Smooth muscle cell (in vitro differentiated cells): Measurements from ENCODE around the gene ANXA4. TPM values are rescaled to one million over a fixed set of nuclear protein-coding genes. Genes with fewer than 3 reads are reported as not detected.

Experiments
- DNase-seq: peaks from one replicate; lab custom pipeline; 2025; ENCODE audit not compliant: unreplicated experiment; lab: John Stamatoyannopoulos, UW
- H2AFZ ChIP-seq: fragments of 200-600 bp; sonication (generic); 2 replicates; pipeline ENCODE4 v1.6.0; 2016; ENCODE audit warnings: antibody characterized with exemption, low read depth, mild to moderate bottlenecking
- H3F3A ChIP-seq: fragments of 200-600 bp; sonication (generic); 2 replicates; pipeline ENCODE4 v1.6.0; 2017; ENCODE audit warnings: antibody characterized with exemption, low read depth
- H3K27ac ChIP-seq: fragments of 200-600 bp; sonication (generic); 2 replicates; pipeline ENCODE4 v1.5.1; 2016; ENCODE audit warnings: low read depth, mild to moderate bottlenecking
- H3K27me3 ChIP-seq: fragments of 200-600 bp; sonication (generic); 2 replicates; pipeline ENCODE4 v1.6.1; 2016; ENCODE audit warnings: low read depth, mild to moderate bottlenecking
- H3K36me3 ChIP-seq: fragments of 200-600 bp; sonication (generic); 2 replicates; pipeline ENCODE4 v1.5.1; 2016; ENCODE audit warnings: low read depth
- H3K4me1 ChIP-seq: fragments of 200-600 bp; sonication (generic); 2 replicates; pipeline ENCODE4 v1.5.1; 2016; ENCODE audit warnings: low read depth
- H3K4me2 ChIP-seq: fragments of 200-600 bp; sonication (generic); 2 replicates; pipeline ENCODE4 v1.6.0; 2016; ENCODE audit warnings: mild to moderate bottlenecking
- H3K4me3 ChIP-seq: fragments of 200-600 bp; sonication (generic); 2 replicates; pipeline ENCODE4 v1.5.1; 2016; ENCODE audit warnings: mild to moderate bottlenecking
- H3K79me2 ChIP-seq: fragments of 200-600 bp; sonication (generic); 2 replicates; pipeline ENCODE4 v1.6.0; 2016; ENCODE audit warnings: low read depth, mild to moderate bottlenecking
- H3K9ac ChIP-seq: fragments of 200-600 bp; sonication (generic); 2 replicates; pipeline ENCODE4 v1.6.0; 2016; ENCODE audit warnings: low read depth
- H3K9me3 ChIP-seq: fragments of 200-600 bp; sonication (generic); replicated peaks from 2 replicates; pipeline ENCODE4 v1.5.1; 2016; ENCODE audit warnings: low read depth
- H4K20me1 ChIP-seq: fragments of 200-600 bp; sonication (generic); 2 replicates; pipeline ENCODE4 v1.6.0; 2016; ENCODE audit warnings: low read depth
- WGBS: methylation state at CpG from one replicate; pipeline ENCODE4 v1.1.7; 2016; ENCODE audit warnings: low lambda C conversion rate; 5-methylcytosine and 5-hydroxymethylcytosine counted together
- polyA plus RNA-seq: library from polyadenylated mRNA; unstranded; fragments of >200 nt; fragmentation: Nextera tagmentation; extraction: Ambion mirVana; gene quantifications from 2 replicates; pipeline ENCODE4 v1.2.1, GENCODE V29; 2016
- total RNA-seq: library from RNA; depleted of rRNA; stranded (reverse); fragments of >200 nt; gene quantifications from 2 replicates; pipeline ENCODE4 v1.2.3, GENCODE V29; 2014
- TF ChIP-seq, protein P1 (sequence below): fragments of 200-600 bp; sonication (generic); IDR thresholded peaks from 2 replicates; pipeline ENCODE4 v1.5.1; 2017; ENCODE audit warnings: borderline replicate concordance, mild to moderate bottlenecking, antibody characterized with exemption; ENCODE audit not compliant: insufficient read depth, poor library complexity, severe bottlenecking

ANXA4 gene
- total and polyA plus RNA-seq, 2 experiments from 2014 or later: 14.7 to 32.8 TPM

GRCh38 chr2:69715964-69716363 is 26.0 kb upstream of the ANXA4 start:
- Histone ChIP-seq H3K27me3 (no peaks in the 10 kb centered on the region), H4K20me1 (no peaks in the 10 kb centered on the region), H3K9me3 (no peaks in the 10 kb centered on the region), H3K36me3 (no peaks in the 10 kb centered on the region), H3K9ac (peak overlapping the region; percentile 89), H3K4me2 (peak overlapping the region; percentile 70), H3K27ac (peak overlapping the region; percentile 98), H3F3A (no peaks in the 10 kb centered on the region), H3K4me1 (peaks cover 11% of the 10 kb centered on the region), H3K4me3 (no peak overlapping the region), H3K79me2 (no peaks in the 10 kb centered on the region), H2AFZ (no peak overlapping the region)
- 64% methylated on average over 1 of the region's 1 CpG for WGBS
- no peak for DNase-seq
- TF ChIP-seq, protein P1, sequence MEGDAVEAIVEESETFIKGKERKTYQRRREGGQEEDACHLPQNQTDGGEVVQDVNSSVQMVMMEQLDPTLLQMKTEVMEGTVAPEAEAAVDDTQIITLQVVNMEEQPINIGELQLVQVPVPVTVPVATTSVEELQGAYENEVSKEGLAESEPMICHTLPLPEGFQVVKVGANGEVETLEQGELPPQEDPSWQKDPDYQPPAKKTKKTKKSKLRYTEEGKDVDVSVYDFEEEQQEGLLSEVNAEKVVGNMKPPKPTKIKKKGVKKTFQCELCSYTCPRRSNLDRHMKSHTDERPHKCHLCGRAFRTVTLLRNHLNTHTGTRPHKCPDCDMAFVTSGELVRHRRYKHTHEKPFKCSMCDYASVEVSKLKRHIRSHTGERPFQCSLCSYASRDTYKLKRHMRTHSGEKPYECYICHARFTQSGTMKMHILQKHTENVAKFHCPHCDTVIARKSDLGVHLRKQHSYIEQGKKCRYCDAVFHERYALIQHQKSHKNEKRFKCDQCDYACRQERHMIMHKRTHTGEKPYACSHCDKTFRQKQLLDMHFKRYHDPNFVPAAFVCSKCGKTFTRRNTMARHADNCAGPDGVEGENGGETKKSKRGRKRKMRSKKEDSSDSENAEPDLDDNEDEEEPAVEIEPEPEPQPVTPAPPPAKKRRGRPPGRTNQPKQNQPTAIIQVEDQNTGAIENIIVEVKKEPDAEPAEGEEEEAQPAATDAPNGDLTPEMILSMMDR: no peak

DNA sequence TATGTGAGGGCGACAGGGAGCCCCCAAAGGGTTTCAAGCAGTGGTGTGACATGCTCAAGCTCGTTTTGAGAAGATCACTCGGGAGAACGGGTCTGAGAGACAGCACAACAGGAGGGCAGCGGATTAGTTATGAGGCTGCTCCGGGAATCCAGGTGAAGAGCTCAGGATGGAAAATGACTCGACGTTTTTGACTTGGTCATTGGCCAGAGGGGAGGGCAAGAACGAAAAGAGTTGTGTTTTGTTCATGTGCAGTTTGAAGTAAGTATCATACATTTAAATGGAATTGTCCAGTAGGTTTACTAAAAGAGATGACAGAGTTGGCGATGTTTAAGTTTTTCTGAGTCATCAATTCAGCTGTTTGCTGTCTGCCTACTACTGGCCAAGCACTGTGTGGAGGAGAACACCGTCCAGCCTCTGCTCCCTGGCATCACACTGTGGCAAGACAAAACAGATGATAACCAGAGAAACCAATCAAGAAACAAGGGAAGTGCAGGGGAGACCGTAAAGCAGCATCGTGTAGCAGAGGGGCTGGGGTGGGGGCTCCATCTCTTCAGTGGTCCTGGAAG is 25.3 kb upstream of the ANXA4 start:
- no peak overlapping the region for H3K4me3 ChIP-seq
- DNase-seq: no peak
- no peaks in the 10 kb centered on the region for H3K79me2 ChIP-seq
- peaks cover 11% of the 10 kb centered on the region for H3K4me1 ChIP-seq
- H3K9me3 ChIP-seq: no peaks in the 10 kb centered on the region
- 59% methylated on average over 13 of the region's 13 CpGs for WGBS
- no peaks in the 10 kb centered on the region for H3K36me3 ChIP-seq
- peak overlapping the region; percentile 98 for H3K27ac ChIP-seq
- TF ChIP-seq, protein P1: no peak
- H2AFZ ChIP-seq: no peak overlapping the region
- no peaks in the 10 kb centered on the region for H3F3A ChIP-seq
- H3K9ac ChIP-seq: peak overlapping the region; percentile 89
- H3K27me3 ChIP-seq: no peaks in the 10 kb centered on the region
- H4K20me1 ChIP-seq: no peaks in the 10 kb centered on the region
- peak overlapping the region; percentile 70 for H3K4me2 ChIP-seq

- Histone ChIP-seq H3K9ac (no peak overlapping the region), H3K4me3 (no peak overlapping the region), H3K9me3 (no peaks in the 10 kb centered on the region), H3K27me3 (no peaks in the 10 kb centered on the region), H3K36me3 (no peaks in the 10 kb centered on the region), H3K4me2 (no peak overlapping the region), H3F3A (no peaks in the 10 kb centered on the region), H3K27ac (peak overlapping the region; percentile 98), H2AFZ (no peak overlapping the region), H3K79me2 (no peaks in the 10 kb centered on the region), H4K20me1 (no peaks in the 10 kb centered on the region), H3K4me1 (peaks cover 11% of the 10 kb centered on the region)
- WGBS: 90% methylated on average over 2 of the region's 2 CpGs
- TF ChIP-seq, protein P1: no peak
- DNase-seq: no peak
Measured at GRCh38 chr2:69717186-69717585, 24.7 kb upstream of the ANXA4 start.

DNA sequence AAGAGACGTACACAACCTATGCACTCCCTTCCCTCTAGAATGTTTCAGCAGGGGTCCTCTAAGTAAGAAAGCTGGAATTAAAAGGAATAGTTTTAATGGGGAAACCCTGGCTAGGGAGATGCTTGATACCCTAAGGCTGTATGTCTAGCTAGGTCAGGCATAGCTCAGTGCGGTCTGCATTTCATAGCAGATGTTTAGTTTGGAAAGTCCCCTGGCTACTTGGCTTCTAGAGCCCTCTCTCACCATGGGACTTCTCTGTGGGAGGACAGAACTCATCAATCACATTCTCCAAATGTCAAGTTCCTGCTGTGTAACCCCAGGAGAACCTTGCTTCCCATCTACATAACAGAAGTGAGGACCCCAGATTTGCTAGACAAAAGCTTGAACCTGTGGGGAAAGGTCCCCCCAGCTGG is 24.1 kb upstream of the ANXA4 start:
- H3K27me3 ChIP-seq: no peaks in the 10 kb centered on the region
- no peak overlapping the region for H2AFZ ChIP-seq
- peaks cover 11% of the 10 kb centered on the region for H3K4me1 ChIP-seq
- TF ChIP-seq, protein P1: no peak
- no peaks in the 10 kb centered on the region for H3F3A ChIP-seq
- H3K4me2 ChIP-seq: no peak overlapping the region
- no peaks in the 10 kb centered on the region for H4K20me1 ChIP-seq
- no peak overlapping the region for H3K9ac ChIP-seq
- H3K79me2 ChIP-seq: no peaks in the 10 kb centered on the region
- WGBS: 67% methylated on average over 2 of the region's 2 CpGs
- DNase-seq: no peak
- H3K36me3 ChIP-seq: no peaks in the 10 kb centered on the region
- no peaks in the 10 kb centered on the region for H3K9me3 ChIP-seq
- no peak overlapping the region for H3K4me3 ChIP-seq
- peak overlapping the region; percentile 66 for H3K27ac ChIP-seq
